PC-3 (cell line): ENCODE data around the gene MACROD2.

Source experiments
- CTCF ChIP-seq: fragments of 300-600 bp; sonication (generic); conservative IDR thresholded peaks from 2 replicates; pipeline ENCODE4 v1.5.1; 2017; ENCODE audit warnings: antibody characterized with exemption, low read depth, mild to moderate bottlenecking, low read length
- EZH2 ChIP-seq: fragments of 300-600 bp; sonication (generic); IDR thresholded peaks from one replicate; pipeline ENCODE4 v1.6.1; 2017; ENCODE audit warnings: antibody characterized with exemption, mild to moderate bottlenecking, low read length; ENCODE audit not compliant: unreplicated experiment
- EZH2phosphoT487 ChIP-seq: fragments of 300-600 bp; sonication (generic); IDR thresholded peaks from 2 replicates; pipeline ENCODE4 v1.6.1; 2018; ENCODE audit warnings: mild to moderate bottlenecking, antibody characterized with exemption, low read length, borderline replicate concordance

DNA sequence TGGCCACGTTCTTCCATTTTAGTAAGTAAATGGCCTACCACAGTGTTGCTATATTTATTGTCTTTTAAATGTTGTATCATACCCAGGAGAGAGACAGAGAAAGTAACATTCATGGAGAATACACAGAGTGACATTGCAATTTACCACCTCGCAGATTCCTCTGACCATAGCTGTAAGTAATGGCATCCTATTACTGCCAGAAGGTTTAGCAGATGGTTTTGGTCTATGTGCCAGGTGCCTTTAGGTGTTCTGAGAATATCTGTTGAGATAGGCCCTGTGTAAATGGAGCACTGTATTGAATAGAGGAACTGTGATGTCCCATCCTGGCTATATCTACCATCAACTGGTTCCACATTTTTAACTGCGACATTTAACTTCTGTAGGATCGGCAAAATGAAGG is 2018.3 kb downstream of the MACROD2 start:
- TF ChIP-seq CTCF (no peak), EZH2phosphoT487 (no peak), EZH2 (no peak)
